CD4-positive, alpha-beta T cell (primary cell): ENCODE results near the gene KRTAP4-9. TPM values are rescaled to one million over a fixed set of nuclear protein-coding genes. Genes with fewer than 3 reads are reported as not detected.
"Not testable (repeated sequence)": the region's sequence is repeated elsewhere in the genome, so short reads cannot be mapped to it uniquely, and the experiment has no call there.

Experiments used
- ATAC-seq: fragments of 200-7000 bp; cut with Tn5 transposase; one replicate; pipeline ENCODE4 v1.10.0; 2022; ENCODE audit warnings: mild to moderate bottlenecking; ENCODE audit not compliant: poor library complexity
- CTCF ChIA-PET: fragments of 350-600 bp; sonication (Branson Sonifier 250); formaldehyde crosslinking; loops from one replicate; lab custom pipeline; 2021; ENCODE audit warnings: antibody characterized with exemption, inconsistent platforms; lab: Charles Lee
- POLR2A ChIA-PET: fragments of 350-600 bp; sonication (Branson Sonifier 250); formaldehyde crosslinking; loops from one replicate; lab custom pipeline; 2021; ENCODE audit warnings: antibody characterized with exemption, inconsistent platforms; lab: Charles Lee
- DNase-seq, 14 experiments: peaks; one replicate each; pipeline ENCODE4 v3.0.0-alpha.2; 2013 to 2020; ENCODE audit warnings: mixed read lengths in 2 of 14
- H3K27ac ChIP-seq, 2 donors: one replicate each; pipeline versions ENCODE4 v1.5.1 to v1.7.0; 2013; ENCODE audit warnings: low read length in 2 of 2, low read depth in 1 of 2, mild to moderate bottlenecking in 1 of 2
- H3K27me3 ChIP-seq, 2 experiments: 1 replicate in 1 of 2; 2 replicates in 1 of 2; pipeline versions ENCODE4 v1.6.1 to v1.7.0; 2013; ENCODE audit warnings: low read length in 2 of 2, control low read depth in 1 of 2, mild to moderate bottlenecking in 1 of 2, moderate library complexity in 1 of 2; ENCODE audit not compliant: insufficient read depth in 2 of 2, control insufficient read depth in 1 of 2
- H3K36me3 ChIP-seq: one replicate; pipeline ENCODE4 v1.6.1; 2013; ENCODE audit warnings: low read length, control low read depth; ENCODE audit not compliant: insufficient read depth
- H3K4me1 ChIP-seq: one replicate; pipeline ENCODE4 v1.6.1; 2013; ENCODE audit warnings: low read length, control low read depth; ENCODE audit not compliant: insufficient read depth
- H3K4me3 ChIP-seq: one replicate; pipeline ENCODE4 v1.5.1; 2013; ENCODE audit warnings: mild to moderate bottlenecking, low read length, moderate library complexity
- H3K9me3 ChIP-seq, 2 experiments: 1 replicate in 1 of 2; 2 replicates in 1 of 2; pipeline versions ENCODE4 v1.6.1 to v1.7.0; 2013; ENCODE audit warnings: low read length in 2 of 2, mild to moderate bottlenecking in 2 of 2, control low read depth in 1 of 2, moderate library complexity in 1 of 2; ENCODE audit not compliant: control insufficient read depth in 1 of 2, insufficient read depth in 1 of 2
- H3K27ac Mint-ChIP-seq: one replicate; pipeline ENCODE4 v1.8.0; 2020; ENCODE audit warnings: mixed read lengths
- H3K27me3 Mint-ChIP-seq: one replicate; pipeline ENCODE4 v1.8.0; 2021; ENCODE audit warnings: mixed read lengths
- H3K36me3 Mint-ChIP-seq: one replicate; pipeline ENCODE4 v1.8.0; 2021; ENCODE audit warnings: low read depth, mixed read lengths
- H3K4me1 Mint-ChIP-seq: one replicate; pipeline ENCODE4 v1.8.0; 2021; ENCODE audit warnings: low read depth, mixed read lengths
- H3K4me3 Mint-ChIP-seq: one replicate; pipeline ENCODE4 v1.8.0; 2020; ENCODE audit warnings: mild to moderate bottlenecking, mixed read lengths
- H3K9me3 Mint-ChIP-seq: one replicate; pipeline ENCODE4 v1.8.0; 2020; ENCODE audit warnings: mixed read lengths
- CTCF ChIP-seq: fragments of 200-600 bp; IDR thresholded peaks from one replicate; pipeline ENCODE4 v1.8.0; 2022; ENCODE audit warnings: antibody characterized with exemption, mild to moderate bottlenecking
- intact Hi-C, 2 experiments: fragments of 100-400 bp; cut with DNase I in 1 of 2; cut with micrococcal nuclease in 1 of 2; formaldehyde crosslinking; loops; one replicate each; pipeline versions ENCODE4 v1.15.1 to v1.9.0; 2023 to 2025; cut with DNase I, micrococcal nuclease
- total RNA-seq, 174 experiments: library from RNA in 2 of 174; stranded (reverse) in 2 of 174; gene quantifications; one replicate each; pipeline ENCODE4 v1.2.3 and lab custom pipeline; 2021 to 2026

KRTAP4-9 gene
- total RNA-seq, 2 experiments from 2014 or later = not detected

- H3K4me1 ChIP-seq = no peaks in the 10 kb centered on the region
- ATAC-seq (no peak), DNase-seq (no peak)
- H3K4me3 Mint-ChIP-seq = no peak overlapping the region
- peaks cover 13% of the 10 kb centered on the region for H3K9me3 Mint-ChIP-seq
- no peak overlapping the region for H3K27ac ChIP-seq
- H3K27me3 ChIP-seq = no peaks in the 10 kb centered on the region
- no peaks in the 10 kb centered on the region for H3K36me3 ChIP-seq
- no peak overlapping the region for H3K4me3 ChIP-seq
- POLR2A ChIA-PET = no interaction called here
- intact Hi-C loops = no loop called here
- H3K36me3 Mint-ChIP-seq = peaks cover 15% of the 10 kb centered on the region
- no peaks in the 10 kb centered on the region for H3K4me1 Mint-ChIP-seq
- H3K9me3 ChIP-seq = peaks cover 7 to 14% of the 10 kb centered on the region in 2 experiments
- no peak overlapping the region for H3K27ac Mint-ChIP-seq
- CTCF ChIA-PET = no interaction called here
- peaks cover 5% of the 10 kb centered on the region for H3K27me3 Mint-ChIP-seq
- no peak for TF ChIP-seq CTCF
Measured at GRCh38 chr17:41145261-41145660, 40.1 kb downstream of the KRTAP4-9 start.

- H3K27me3 Mint-ChIP-seq = peaks cover 5% of the 10 kb centered on the region
- peaks cover 5% of the 10 kb centered on the region for H3K9me3 Mint-ChIP-seq
- Histone ChIP-seq H3K9me3 (peaks cover 5 to 9% of the 10 kb centered on the region in 2 experiments), H3K4me3 (no peak overlapping the region), H3K36me3 (no peaks in the 10 kb centered on the region), H3K27me3 (no peaks in the 10 kb centered on the region), H3K4me1 (no peaks in the 10 kb centered on the region), H3K27ac (no peak overlapping the region)
- ChIA-PET CTCF (no interaction called here), POLR2A (no interaction called here)
- H3K27ac Mint-ChIP-seq = no peak overlapping the region
- no peak for TF ChIP-seq CTCF
- ATAC-seq (no peak), DNase-seq (no peak)
- H3K4me3 Mint-ChIP-seq = no peak overlapping the region
- H3K4me1 Mint-ChIP-seq = no peaks in the 10 kb centered on the region
- peaks cover 10% of the 10 kb centered on the region for H3K36me3 Mint-ChIP-seq
- intact Hi-C loops = no loop called here
Measured at GRCh38 chr17:41147531-41148204, 42.5 kb downstream of the KRTAP4-9 start.

- POLR2A ChIA-PET, CTCF ChIA-PET, H3K4me1 Mint-ChIP-seq, H3K27ac ChIP-seq, DNase-seq, ATAC-seq, H3K9me3 ChIP-seq, H3K36me3 Mint-ChIP-seq, H3K36me3 ChIP-seq, intact Hi-C loops, H3K27me3 ChIP-seq, H3K4me3 ChIP-seq, H3K4me1 ChIP-seq, H3K4me3 Mint-ChIP-seq, H3K27ac Mint-ChIP-seq, H3K9me3 Mint-ChIP-seq: not testable (repeated sequence)
- H3K27me3 Mint-ChIP-seq = peaks cover 13% of the 10 kb centered on the region
Measured at GRCh38 chr17:41148971-41149651, 43.9 kb downstream of the KRTAP4-9 start.
